Neutrophil (primary cell): Measurements from ENCODE around the gene PSTK.

Source experiments
- H3K27ac ChIP-seq: fragments of 200-600 bp; sonication (generic); 2 replicates; pipeline ENCODE4 v1.5.1; 2016; ENCODE audit warnings: mild to moderate bottlenecking, moderate library complexity
- H3K27me3 ChIP-seq: fragments of 200-600 bp; sonication (generic); 2 replicates; pipeline ENCODE4 v1.6.0; 2016; ENCODE audit warnings: mild to moderate bottlenecking
- H3K36me3 ChIP-seq: fragments of 200-600 bp; sonication (generic); 2 replicates; pipeline ENCODE4 v1.5.1; 2017
- H3K4me1 ChIP-seq, 2 experiments: fragments of 200-600 bp in 1 of 2; sonication (generic) in 1 of 2; 1 replicate in 1 of 2; 2 replicates in 1 of 2; pipeline versions ENCODE4 v1.5.1 to v1.6.1; 2013 to 2016; ENCODE audit warnings: low read depth in 1 of 2, low read length in 1 of 2, mild to moderate bottlenecking in 1 of 2, moderate library complexity in 1 of 2; ENCODE audit not compliant: control insufficient read depth in 1 of 2, insufficient read depth in 1 of 2
- H3K4me3 ChIP-seq, 2 experiments: fragments of 200-600 bp in 1 of 2; sonication (generic) in 1 of 2; 1 replicate in 1 of 2; 2 replicates in 1 of 2; pipeline ENCODE4 v1.5.1; 2013 to 2016; ENCODE audit warnings: low read depth in 1 of 2, low read length in 1 of 2, mild to moderate bottlenecking in 1 of 2, moderate library complexity in 1 of 2
- H3K9me3 ChIP-seq: fragments of 200-600 bp; sonication (generic); 2 replicates; pipeline ENCODE4 v1.5.1; 2016
- TF ChIP-seq, protein P1 (sequence below): fragments of 200-600 bp; sonication (generic); IDR thresholded peaks from 2 replicates; pipeline ENCODE4 v1.5.1; 2016; ENCODE audit warnings: antibody characterized with exemption

Gene PSTK

DNA sequence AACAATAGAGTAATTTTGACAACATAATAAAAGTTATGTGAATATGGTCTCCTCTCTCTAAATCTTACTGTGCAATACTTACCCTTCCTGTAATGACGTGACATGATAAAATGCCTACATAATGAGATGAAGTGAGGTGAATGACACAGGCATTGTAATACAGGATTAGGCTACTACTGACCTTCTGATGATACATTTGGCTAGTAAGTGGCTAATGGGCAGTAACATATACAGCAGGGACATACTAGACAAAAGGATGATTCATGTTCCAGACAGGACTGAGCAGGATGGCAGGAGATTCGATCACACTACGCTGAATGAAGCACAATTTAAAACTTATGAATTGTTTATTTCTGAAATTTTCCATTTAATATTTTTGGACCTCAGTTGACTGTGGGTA lies 30.9 kb upstream of the PSTK start:
- TF ChIP-seq, protein P1, sequence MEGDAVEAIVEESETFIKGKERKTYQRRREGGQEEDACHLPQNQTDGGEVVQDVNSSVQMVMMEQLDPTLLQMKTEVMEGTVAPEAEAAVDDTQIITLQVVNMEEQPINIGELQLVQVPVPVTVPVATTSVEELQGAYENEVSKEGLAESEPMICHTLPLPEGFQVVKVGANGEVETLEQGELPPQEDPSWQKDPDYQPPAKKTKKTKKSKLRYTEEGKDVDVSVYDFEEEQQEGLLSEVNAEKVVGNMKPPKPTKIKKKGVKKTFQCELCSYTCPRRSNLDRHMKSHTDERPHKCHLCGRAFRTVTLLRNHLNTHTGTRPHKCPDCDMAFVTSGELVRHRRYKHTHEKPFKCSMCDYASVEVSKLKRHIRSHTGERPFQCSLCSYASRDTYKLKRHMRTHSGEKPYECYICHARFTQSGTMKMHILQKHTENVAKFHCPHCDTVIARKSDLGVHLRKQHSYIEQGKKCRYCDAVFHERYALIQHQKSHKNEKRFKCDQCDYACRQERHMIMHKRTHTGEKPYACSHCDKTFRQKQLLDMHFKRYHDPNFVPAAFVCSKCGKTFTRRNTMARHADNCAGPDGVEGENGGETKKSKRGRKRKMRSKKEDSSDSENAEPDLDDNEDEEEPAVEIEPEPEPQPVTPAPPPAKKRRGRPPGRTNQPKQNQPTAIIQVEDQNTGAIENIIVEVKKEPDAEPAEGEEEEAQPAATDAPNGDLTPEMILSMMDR: no peak
- H3K27ac ChIP-seq: no peak overlapping the region
- peaks cover under 1% of the 10 kb centered on the region for H3K27me3 ChIP-seq
- peaks cover 7 to 16% of the 10 kb centered on the region in 2 experiments for H3K4me1 ChIP-seq
- H3K36me3 ChIP-seq: peaks cover 19% of the 10 kb centered on the region
- no peaks in the 10 kb centered on the region for H3K9me3 ChIP-seq
- H3K4me3 ChIP-seq: no peak overlapping the region

DNA sequence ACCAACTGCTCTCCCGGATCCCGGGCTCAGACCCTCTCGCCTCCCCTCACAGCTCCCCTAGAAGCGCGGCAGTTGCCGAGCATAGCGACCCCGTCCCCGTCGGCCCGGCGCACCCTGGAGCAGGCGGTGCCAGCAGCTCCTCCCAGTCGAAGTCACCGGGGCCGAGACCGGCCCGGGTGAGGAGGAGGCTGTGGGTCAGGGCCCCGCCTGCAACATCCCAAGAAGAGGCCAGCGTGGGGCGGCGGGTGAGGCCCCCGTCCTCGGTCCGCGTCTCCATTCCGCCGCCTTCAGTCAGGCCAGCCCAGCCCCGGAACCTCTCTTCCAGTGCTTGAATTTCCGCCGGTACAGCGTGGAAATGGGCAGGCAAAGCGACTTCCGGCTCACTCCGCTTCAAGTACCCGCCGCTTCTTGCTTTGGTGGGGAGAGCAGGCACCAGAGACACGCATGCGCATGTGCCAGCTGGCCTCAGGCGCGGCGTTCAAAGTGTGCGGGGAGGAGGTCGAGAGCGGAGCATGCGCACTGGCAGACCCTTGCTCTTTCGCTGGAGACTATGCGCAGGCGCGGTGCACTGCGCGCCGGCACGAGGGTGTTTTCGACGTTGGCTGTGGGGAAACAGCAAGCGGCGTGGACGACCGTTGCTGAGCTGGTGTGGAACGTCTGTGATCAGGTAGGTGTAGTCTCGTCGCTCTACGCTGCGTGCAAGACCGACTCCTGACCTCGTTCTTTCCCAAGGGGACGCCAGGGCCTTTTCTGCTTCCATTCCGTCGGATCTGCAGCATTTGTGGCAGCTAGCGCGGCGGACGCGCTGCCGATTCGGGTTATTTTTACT lies 26.1 kb upstream of the PSTK start, which contains the start of gene C10orf88:
Gene C10orf88, minus strand, starts transcription at position 326 of the 829 bp plus-strand sequence. Its CDS starts 49 bp downstream, at position 277.
- Histone ChIP-seq H3K27me3 (peaks cover 42% of the 10 kb centered on the region), H3K36me3 (peaks cover 4% of the 10 kb centered on the region), H3K4me1 (peaks cover 10 to 21% of the 10 kb centered on the region in 2 experiments), H3K9me3 (no peaks in the 10 kb centered on the region), H3K4me3 (peak within 1 kb of the TSS; percentile 76 to 83), H3K27ac (peak within 1 kb of the TSS; percentile 75)
- TF ChIP-seq, protein P1: peak; percentile 13

DNA sequence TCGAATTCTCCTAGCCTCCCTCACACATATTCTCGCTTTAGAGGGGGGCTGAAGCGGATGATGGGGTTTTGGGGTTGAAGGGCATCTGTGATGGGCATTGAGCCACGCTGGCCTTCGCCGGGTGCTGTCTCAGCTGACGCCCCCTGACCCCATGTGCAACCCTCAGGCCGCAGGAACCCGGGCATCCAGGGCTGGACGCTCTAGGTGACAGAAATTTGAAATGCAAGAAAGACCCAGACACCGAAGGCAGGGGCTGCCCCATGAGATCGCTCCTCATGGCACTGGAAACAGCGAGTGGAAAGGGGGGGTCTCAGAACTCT lies 25.5 kb upstream of the PSTK start:
- Histone ChIP-seq H3K4me3 (peak overlapping the region; percentile 76 to 83), H3K27ac (peak overlapping the region; percentile 75), H3K4me1 (peaks cover 10 to 21% of the 10 kb centered on the region in 2 experiments), H3K27me3 (peaks cover 42% of the 10 kb centered on the region), H3K9me3 (no peaks in the 10 kb centered on the region), H3K36me3 (no peaks in the 10 kb centered on the region)
- TF ChIP-seq, protein P1: no peak

DNA sequence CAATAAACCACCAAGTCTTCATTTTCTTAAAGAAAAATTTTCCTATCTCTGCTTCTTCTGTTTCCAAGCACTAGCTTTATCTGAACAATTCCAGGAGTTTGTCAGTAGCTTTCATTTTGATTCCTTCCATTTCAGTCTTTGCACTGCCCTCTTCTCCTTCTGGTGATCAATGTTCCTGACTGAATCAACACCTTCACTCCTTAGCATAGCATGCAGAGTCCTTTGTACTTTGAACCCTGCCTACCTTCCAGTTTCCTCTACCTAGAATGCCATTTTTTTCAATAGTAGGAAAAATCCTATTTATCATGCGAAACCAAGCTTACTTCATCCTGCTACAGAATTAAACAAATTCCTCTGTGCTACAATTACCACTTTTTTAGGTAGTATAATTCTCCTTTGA lies 24.3 kb upstream of the PSTK start:
- Histone ChIP-seq H3K36me3 (no peaks in the 10 kb centered on the region), H3K9me3 (no peaks in the 10 kb centered on the region), H3K27ac (no peak overlapping the region), H3K4me3 (no peak overlapping the region), H3K27me3 (peaks cover 48% of the 10 kb centered on the region), H3K4me1 (peaks cover 10 to 21% of the 10 kb centered on the region in 2 experiments)
- TF ChIP-seq, protein P1: no peak

DNA sequence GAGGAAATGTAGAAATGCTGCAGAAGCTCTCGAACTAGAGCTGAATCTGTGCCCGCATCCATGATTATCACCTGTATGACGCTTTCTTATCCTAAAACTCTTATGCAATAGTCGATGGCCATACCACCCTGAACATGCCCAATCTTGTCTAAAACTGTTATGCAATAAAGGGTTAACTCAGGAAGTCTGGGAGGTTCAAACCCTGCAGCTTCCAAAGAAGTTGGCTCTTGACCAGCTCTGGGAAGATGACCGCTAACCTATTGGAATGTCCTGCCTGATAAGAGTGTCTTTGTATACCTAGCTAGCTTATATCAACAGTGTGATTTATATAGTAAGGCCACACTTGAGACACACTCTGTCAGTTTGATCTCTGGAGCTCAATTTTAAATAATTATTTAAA lies 22.7 kb upstream of the PSTK start:
- TF ChIP-seq, protein P1: no peak
- Histone ChIP-seq H3K4me3 (no peak overlapping the region), H3K36me3 (no peaks in the 10 kb centered on the region), H3K27me3 (peaks cover 53% of the 10 kb centered on the region), H3K4me1 (peaks cover 10 to 20% of the 10 kb centered on the region in 2 experiments), H3K9me3 (no peaks in the 10 kb centered on the region), H3K27ac (no peak overlapping the region)
